HG02885 (cell line): Measurements from ENCODE around the gene NRCAM.
"Not testable (repeated sequence)": the region's sequence is repeated elsewhere in the genome, so short reads cannot be mapped to it uniquely, and the experiment has no call there.

Source experiments
- ATAC-seq: cut with Tn5 transposase; IDR thresholded peaks from one replicate; pipeline ENCODE4 v1.9.1; 2021; ENCODE audit warnings: mild to moderate bottlenecking; ENCODE audit not compliant: unreplicated experiment, poor library complexity

The NRCAM gene

DNA sequence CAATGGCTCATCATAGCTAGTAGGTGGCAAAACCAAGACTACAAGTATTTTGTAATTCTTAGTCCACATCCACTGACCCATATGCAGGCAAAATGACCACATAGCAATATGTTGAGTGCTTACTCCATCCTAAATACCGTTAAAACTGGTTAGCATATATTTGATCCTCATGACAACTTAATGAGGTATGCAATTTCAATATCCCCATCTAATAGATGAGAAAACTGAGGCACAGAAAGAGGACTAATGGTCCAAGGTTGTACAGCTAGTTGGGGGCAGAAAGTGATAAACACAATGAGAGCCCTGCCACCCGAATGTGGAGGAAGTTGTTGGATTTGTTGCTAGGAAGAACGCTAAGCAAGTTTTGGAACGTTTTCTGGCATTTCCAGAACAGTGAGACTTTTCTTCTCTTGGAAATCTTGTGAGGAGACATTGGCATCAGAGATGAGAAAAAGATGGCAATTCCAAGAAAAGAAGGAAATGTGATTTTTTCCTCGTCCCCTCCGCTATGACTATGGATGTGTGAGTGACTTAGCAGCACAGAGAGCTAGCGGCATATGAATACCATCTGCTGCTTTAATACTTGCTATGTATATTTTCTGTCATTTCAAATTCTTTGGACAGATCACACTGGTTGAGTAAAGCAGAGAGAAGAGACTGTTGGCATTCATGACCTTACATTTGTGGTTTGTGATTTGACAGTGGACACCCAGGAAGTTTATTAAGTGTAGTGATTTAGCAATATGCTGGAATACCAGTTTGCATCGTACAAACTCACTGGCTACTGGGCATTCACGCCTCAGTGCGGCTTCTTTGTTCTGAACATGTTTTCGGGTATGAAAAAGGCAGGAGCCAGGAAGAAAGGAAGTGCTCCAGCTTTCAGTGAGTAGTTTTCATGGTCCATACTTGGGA lies 51.5 kb downstream of the NRCAM start:
- ATAC-seq, result no peak

DNA sequence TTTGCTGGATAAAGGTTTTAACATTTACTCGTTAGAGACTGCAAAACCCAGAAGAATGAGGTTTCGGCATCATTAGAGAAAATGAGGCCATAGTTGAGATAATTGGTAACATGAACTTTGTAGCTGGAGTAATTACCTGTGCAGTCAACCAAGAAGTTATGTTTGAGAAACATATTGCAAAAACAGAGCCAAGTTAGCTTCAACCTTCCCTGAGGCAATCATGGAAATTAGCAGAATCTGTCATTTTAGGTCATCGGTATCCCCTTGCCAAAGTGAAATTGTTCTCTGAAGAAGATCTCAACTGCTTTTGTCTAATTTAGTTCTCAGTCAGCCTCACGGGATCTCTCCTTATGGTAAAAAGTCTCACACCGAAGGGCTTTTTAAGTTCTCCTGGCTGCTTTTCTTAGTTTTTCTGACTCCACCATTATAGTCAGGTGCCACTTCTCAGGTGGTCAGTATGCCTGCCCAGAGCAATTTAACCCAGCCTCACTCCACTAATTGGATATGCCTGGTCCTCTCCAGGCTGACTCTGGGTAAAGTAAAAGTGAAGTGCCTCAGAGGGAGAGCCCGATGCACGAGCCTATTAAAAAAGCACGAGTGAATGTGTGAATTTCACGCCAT lies 52.5 kb downstream of the NRCAM start:
- ATAC-seq, result no peak

GRCh38 chr7:108402865-108403264 lies 53.4 kb downstream of the NRCAM start:
- peak; percentile 44 for ATAC-seq

- no peak for ATAC-seq
Observed at GRCh38 chr7:108396080-108396479, 60.2 kb downstream of the NRCAM start.

DNA sequence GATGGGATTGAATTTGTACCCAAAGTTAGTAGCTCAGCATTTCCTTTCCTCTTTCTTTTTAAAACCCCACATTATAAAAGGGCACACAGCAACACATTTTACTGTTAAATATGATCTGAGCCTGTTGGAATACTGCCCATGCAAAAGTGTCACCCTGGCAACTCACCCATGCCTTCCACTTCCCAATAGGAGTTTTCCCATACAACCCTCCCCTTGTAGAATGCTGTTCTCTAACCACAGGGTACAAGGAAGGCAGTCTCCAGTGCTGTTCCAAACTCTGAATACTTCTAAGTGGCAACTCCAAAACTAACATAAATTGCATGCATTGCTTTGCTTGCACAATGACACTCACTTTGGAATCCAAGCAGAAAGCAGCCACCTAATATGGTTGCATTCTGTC lies 60.8 kb downstream of the NRCAM start:
- no peak for ATAC-seq

DNA sequence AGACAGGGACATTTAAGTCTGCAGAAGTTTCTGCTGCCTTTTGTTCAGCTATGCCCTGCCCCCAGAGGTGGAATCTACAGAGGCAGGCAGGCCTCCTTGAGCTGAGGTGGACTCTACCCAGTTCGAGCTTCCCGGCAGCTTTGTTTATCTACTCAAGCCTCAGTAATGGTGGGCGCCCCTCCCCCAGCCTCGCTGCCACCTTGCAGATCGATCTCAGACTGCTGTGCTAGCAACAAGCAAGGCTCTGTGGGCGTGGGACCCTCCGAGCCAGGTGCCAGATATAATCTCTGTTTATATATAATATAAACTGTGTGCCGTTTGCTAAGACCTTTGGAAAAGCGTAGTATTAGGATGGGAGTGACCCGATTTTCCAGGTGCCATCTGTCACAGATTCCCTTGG lies 63.1 kb downstream of the NRCAM start:
- ATAC-seq, result not testable (repeated sequence)

DNA sequence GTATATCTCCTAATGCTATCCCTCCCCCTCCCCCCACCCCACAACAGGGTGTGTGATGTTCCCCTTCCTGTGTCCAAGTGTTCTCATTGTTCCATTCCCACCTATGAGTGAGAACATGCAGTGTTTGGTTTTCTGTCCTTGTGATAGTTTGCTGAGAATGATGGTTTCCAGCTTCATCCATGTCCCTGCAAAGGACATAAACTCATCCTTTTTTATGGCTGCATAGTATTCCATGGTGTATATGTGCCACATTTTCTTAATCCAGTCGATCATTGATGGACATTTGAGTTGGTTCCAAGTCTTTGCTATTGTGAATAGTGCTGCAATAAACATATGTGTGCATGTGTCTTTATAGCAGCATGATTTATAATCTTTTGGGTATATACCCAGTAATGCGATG lies 68.5 kb downstream of the NRCAM start:
- not testable (repeated sequence) for ATAC-seq

GRCh38 chr7:108385834-108386422 lies 70.3 kb downstream of the NRCAM start:
- ATAC-seq, result no peak

GRCh38 chr7:108384716-108385483 lies 71.3 kb downstream of the NRCAM start:
- ATAC-seq, result peak; percentile 94

DNA sequence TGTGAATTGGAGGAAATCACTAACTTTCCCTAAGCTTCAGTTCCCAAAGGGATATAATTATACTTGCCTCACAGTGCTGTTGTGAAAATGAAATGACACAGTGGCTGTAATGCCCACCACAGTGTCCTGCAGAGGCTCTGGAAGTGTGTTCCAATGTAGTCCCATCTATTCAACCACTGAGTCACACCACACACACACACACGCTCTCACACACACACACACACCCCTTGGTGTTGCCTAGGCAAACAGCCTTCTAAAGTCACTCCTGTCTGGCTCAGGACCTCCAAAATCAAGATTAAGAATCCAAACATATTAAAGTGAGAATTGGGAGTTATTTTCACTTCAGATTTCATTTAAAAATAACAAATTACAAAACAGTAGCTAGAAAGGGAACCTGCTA lies 73.3 kb downstream of the NRCAM start:
- ATAC-seq, result no peak

- no peak for ATAC-seq
Observed at GRCh38 chr7:108380517-108380916, 75.7 kb downstream of the NRCAM start.

DNA sequence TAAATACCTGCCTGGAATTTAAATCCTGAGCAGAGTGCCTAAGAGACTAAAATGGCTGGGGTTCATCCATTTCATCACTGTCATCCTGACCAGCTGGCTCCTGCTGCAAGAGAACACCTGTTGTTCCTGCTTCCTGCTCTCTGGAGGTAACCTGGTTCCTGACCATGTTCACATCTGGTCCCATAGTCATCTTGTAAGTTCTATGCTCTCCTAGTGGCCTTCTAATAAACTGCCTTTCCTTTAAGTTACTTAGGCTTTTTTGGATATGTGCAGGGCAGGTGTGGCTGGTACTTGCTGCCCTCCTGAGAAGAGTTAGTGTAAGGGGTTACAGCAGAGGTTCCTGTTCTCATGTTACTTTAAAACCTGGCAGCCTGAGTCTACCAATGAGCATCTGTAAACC lies 80.0 kb downstream of the NRCAM start:
- ATAC-seq, result peak; percentile 34

DNA sequence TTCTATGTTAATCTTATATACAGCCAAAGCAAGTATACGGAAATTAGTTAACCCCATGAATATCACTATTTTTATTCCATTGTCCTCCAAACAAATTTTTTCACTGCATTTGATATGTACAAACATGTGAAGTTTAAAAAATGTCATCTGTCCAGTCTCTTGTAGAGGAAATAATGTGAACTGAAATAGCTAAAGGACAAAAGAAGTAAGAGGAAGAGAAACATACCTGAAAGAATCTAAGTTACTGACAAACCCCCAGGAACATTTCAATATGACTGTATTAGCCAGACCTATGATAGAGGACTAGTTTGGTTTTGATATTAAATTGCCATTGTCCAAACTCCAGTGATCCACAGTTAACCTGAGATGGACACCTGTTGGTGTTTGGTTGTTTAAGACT lies 80.6 kb downstream of the NRCAM start:
- peak; percentile 78 for ATAC-seq

- no peak for ATAC-seq
Observed at GRCh38 chr7:108374899-108375298, 81.3 kb downstream of the NRCAM start.

DNA sequence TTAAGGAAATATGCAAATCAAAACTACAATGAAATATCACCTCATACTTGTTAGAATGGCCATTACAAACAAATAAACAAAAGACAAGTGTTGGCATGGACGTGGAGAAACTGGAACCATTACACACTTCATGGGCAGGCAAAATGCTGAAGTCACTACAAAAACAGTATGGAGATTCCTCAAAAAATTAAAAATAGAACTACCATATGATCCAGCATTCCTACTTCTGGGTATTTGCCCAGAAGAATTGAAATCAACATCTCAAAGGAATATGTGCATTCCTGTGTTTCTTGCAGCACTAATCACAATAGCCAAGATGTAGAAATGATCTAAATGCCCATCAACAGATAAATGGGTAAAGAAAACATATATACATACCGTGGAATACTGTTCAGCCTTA lies 83.6 kb downstream of the NRCAM start:
- no peak for ATAC-seq

GRCh38 chr7:108370616-108371015 lies 85.6 kb downstream of the NRCAM start:
- ATAC-seq, result no peak

- ATAC-seq, result no peak
Observed at GRCh38 chr7:108368466-108368865, 87.8 kb downstream of the NRCAM start.

- ATAC-seq, result no peak
Observed at GRCh38 chr7:108367946-108368345, 88.3 kb downstream of the NRCAM start.

DNA sequence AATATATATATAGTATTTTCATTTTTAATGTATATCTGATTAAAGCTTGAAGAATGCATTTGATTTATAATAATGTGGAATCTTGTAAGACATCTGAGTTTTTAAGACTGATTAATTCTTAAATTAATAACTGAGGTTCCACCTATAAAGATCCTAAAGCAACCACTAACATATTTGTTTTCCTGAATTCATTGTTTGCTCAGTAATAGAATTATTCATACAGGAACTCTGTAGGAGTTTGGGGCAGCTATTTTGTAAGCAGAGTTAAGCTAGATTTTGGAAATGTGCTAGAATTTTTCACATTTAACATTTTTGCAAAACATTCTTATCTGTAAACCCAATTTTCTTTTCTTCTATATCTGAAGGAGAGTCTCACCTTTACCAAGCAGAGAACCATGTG lies 88.9 kb downstream of the NRCAM start:
- ATAC-seq, result no peak

GRCh38 chr7:108363659-108364058 lies 92.6 kb downstream of the NRCAM start:
- ATAC-seq, result no peak
